K562 (cell line): ENCODE measurements around the gene CADPS2. TPM values are rescaled to one million over a fixed set of nuclear protein-coding genes. Genes with fewer than 3 reads are reported as not detected.

Experiments
- ATAC-seq: fragments of 200-7000 bp; cut with Tn5 transposase; 3 replicates; pipeline ENCODE4 v1.9.1; 2020; ENCODE audit warnings: moderate library complexity
- BruUV-seq: library from RNA; stranded (reverse); fragments of 400-500 nt; replicated peaks from 2 replicates; lab custom pipeline; 2021; lab: Mats Ljungman, UMichigan
- CTCF ChIA-PET: fragments of 300-600 bp; formaldehyde crosslinking; extraction: SDS; loops from one replicate; lab custom pipeline; 2021; ENCODE audit warnings: low intra/inter-chr PET ratio; lab: Yijun Ruan, JAX
- POLR2A ChIA-PET: fragments of 300-600, 350-650 bp; sonication (Branson Sonifier 250); formaldehyde crosslinking; extraction: SDS; loops from one replicate; lab custom pipeline; 2021; ENCODE audit warnings: antibody characterized with exemption, inconsistent platforms; lab: Yijun Ruan, JAX
- DNase-seq, 4 experiments: peaks; one replicate each; pipeline versions ENCODE4 v3.0.0 to v3.0.0-alpha.2; 2011 to 2018; ENCODE audit warnings: low spot score in 3 of 4, mixed read lengths in 3 of 4; ENCODE audit errors: extremely low read depth in 1 of 4
- FAIRE-seq: peaks from 2 replicates; lab custom pipeline; 2011; peaks lifted over from hg19 to GRCh38; lab: Jason Lieb, UNC
- H2AFZ ChIP-seq: 2 replicates; pipeline ENCODE4 v1.6.0; 2011; ENCODE audit warnings: low read depth, low read length, control low read depth, inconsistent platforms
- H3K27ac ChIP-seq: fragments of 200-600 bp; 3 replicates; pipeline ENCODE4 v1.8.0; 2011; ENCODE audit warnings: low read depth, mild to moderate bottlenecking, control low read depth, inconsistent platforms, low read length, moderate library complexity, mixed read lengths; ENCODE audit errors: extremely low read depth
- H3K27me3 ChIP-seq, 2 experiments: fragments of 300-600 bp in 1 of 2; 2 replicates in 1 of 2; 3 replicates in 1 of 2; pipeline versions ENCODE4 v1.6.0 to v1.8.0; 2011; ENCODE audit warnings: inconsistent platforms in 2 of 2, low read length in 2 of 2, mild to moderate bottlenecking in 1 of 2, mixed read lengths in 1 of 2, moderate library complexity in 1 of 2; ENCODE audit not compliant: control insufficient read depth in 2 of 2, insufficient read depth in 2 of 2
- H3K36me3 ChIP-seq: fragments of 300-600 bp; 3 replicates; pipeline ENCODE4 v1.8.0; 2011; ENCODE audit warnings: mild to moderate bottlenecking, low read length, inconsistent platforms; ENCODE audit not compliant: control insufficient read depth, insufficient read depth
- H3K4me1 ChIP-seq, 2 experiments: fragments of 200-600 bp in 1 of 2; replicated peaks in 1 of 2; 2 replicates in 1 of 2; 3 replicates in 1 of 2; pipeline versions ENCODE4 v1.5.1 to v1.8.0; 2011; ENCODE audit warnings: inconsistent platforms in 2 of 2, low read length in 2 of 2, mild to moderate bottlenecking in 1 of 2, mixed read lengths in 1 of 2, moderate library complexity in 1 of 2; ENCODE audit not compliant: control insufficient read depth in 2 of 2, insufficient read depth in 2 of 2
- H3K4me2 ChIP-seq: 2 replicates; pipeline ENCODE4 v1.6.1; 2011; ENCODE audit warnings: low read length, control low read depth, inconsistent platforms, mixed read lengths; ENCODE audit not compliant: insufficient read depth
- H3K4me3 ChIP-seq: fragments of 200-600 bp; sonication (generic), shearing (Covaris generic); 2 replicates; pipeline ENCODE4 v1.5.1; 2016; ENCODE audit warnings: control low read depth, inconsistent platforms
- H3K79me2 ChIP-seq: fragments of 200-600 bp; 3 replicates; pipeline ENCODE4 v1.8.0; 2011; ENCODE audit warnings: low read length, inconsistent platforms; ENCODE audit not compliant: control insufficient read depth, insufficient read depth
- H3K9ac ChIP-seq, 2 experiments: 2 replicates each; pipeline versions ENCODE4 v1.6.0 to v1.6.1; 2011; ENCODE audit warnings: low read depth in 2 of 2, low read length in 2 of 2, control low read depth in 1 of 2, inconsistent platforms in 1 of 2, mild to moderate bottlenecking in 1 of 2, mixed read lengths in 1 of 2; ENCODE audit not compliant: insufficient read depth in 1 of 2
- H3K9me1 ChIP-seq: one replicate; pipeline ENCODE4 v1.6.0; 2011; ENCODE audit warnings: inconsistent platforms, mild to moderate bottlenecking, low read length, moderate library complexity; ENCODE audit not compliant: control insufficient read depth, insufficient read depth
- H3K9me3 ChIP-seq: replicated peaks from 2 replicates; pipeline ENCODE4 v1.5.1; 2011; ENCODE audit warnings: low read depth, low read length, inconsistent platforms; ENCODE audit not compliant: control insufficient read depth, insufficient read depth
- H4K20me1 ChIP-seq: replicated peaks from 2 replicates; pipeline ENCODE4 v1.6.1; 2011; ENCODE audit warnings: low read length, inconsistent platforms, mixed read lengths; ENCODE audit not compliant: control insufficient read depth, insufficient read depth
- DIDO1 ChIP-seq: fragments of 450-650 bp; IDR thresholded peaks from 2 replicates; pipeline ENCODE4 v1.6.1; 2016; ENCODE audit warnings: low read depth, missing biosample characterization, missing genetic modification characterization
- DPF2 ChIP-seq: fragments of 450-650 bp; IDR thresholded peaks from 2 replicates; pipeline ENCODE4 v1.6.1; 2016
- ELF4 ChIP-seq: fragments of 450-650 bp; formaldehyde crosslinking; IDR thresholded peaks from 2 replicates; pipeline ENCODE4 v1.4.0; 2022; ENCODE audit warnings: missing genetic modification characterization
- HDAC1 ChIP-seq, 2 experiments: fragments of 450-650 bp; IDR thresholded peaks; 2 replicates each; pipeline ENCODE4 v1.6.1; 2016 to 2017; ENCODE audit warnings: inconsistent platforms in 1 of 2, mild to moderate bottlenecking in 1 of 2, moderate library complexity in 1 of 2
- HOXB6 ChIP-seq: fragments of 250-450 bp; sonication (Bioruptor Pico); IDR thresholded peaks from 2 replicates; pipeline ENCODE4 v1.5.1; 2022; ENCODE audit warnings: mild to moderate bottlenecking, borderline replicate concordance
- MYC ChIP-seq, 2 experiments: fragments of 250-450 bp in 1 of 2; sonication (Bioruptor Pico) in 1 of 2; IDR thresholded peaks; 2 replicates each; pipeline versions ENCODE4 v1.5.1 to v1.6.1; 2012 to 2021; ENCODE audit warnings: low read depth in 2 of 2, borderline replicate concordance in 1 of 2, improper control_type of control experiment in 1 of 2, low read length in 1 of 2, mild to moderate bottlenecking in 1 of 2, moderate library complexity in 1 of 2
- THRAP3 ChIP-seq: fragments of 450-650 bp; IDR thresholded peaks from 2 replicates; pipeline ENCODE4 v1.6.1; 2016; ENCODE audit warnings: mild to moderate bottlenecking, inconsistent platforms, borderline replicate concordance
- ZNF134 ChIP-seq: fragments of 250-450 bp; sonication (Bioruptor Pico); conservative IDR thresholded peaks from 2 replicates; pipeline ENCODE4 v1.4.0; 2020
- ZNF224 ChIP-seq: sonication (generic); formaldehyde crosslinking; IDR thresholded peaks from 2 replicates; pipeline ENCODE4 v1.8.0; 2022; ENCODE audit warnings: mild to moderate bottlenecking, missing genetic modification reagents
- ZNF408 ChIP-seq: fragments of 250-450 bp; sonication (Bioruptor Pico); IDR thresholded peaks from 2 replicates; pipeline ENCODE4 v1.4.0; 2020; ENCODE audit warnings: low read depth, mild to moderate bottlenecking, moderate library complexity
- WGBS: fragments of 100-300 bp; shearing (Covaris generic); methylation state at CpG from one replicate; pipeline ENCODE4 v1.1.6; 2016; ENCODE audit warnings: low coverage, mixed read lengths; ENCODE audit not compliant: insufficient coverage; ENCODE audit errors: missing lambda C conversion rate; 5-methylcytosine and 5-hydroxymethylcytosine counted together
- in situ Hi-C: fragments of 300-500 bp; cut with MboI; formaldehyde crosslinking; loops from 4 replicates; pipeline ENCODE4 v1.15.0; 2018; ENCODE audit warnings: inconsistent platforms, mixed read lengths
- intact Hi-C: fragments of 100-400 bp; cut with micrococcal nuclease; formaldehyde crosslinking; loops from 2 replicates; pipeline ENCODE4 v1.14.2; 2022
- polyA plus RNA-seq, 8 experiments: library from polyadenylated mRNA; depleted of rRNA in 4 of 8; stranded (reverse) in 5 of 8; unstranded in 3 of 8; fragments of >200 nt; fragmentation: Nextera tagmentation in 2 of 8; fragmentation: Illumina TruSeq in 1 of 8; extraction: Ambion mirVana in 2 of 8; extraction: Trizol in 1 of 8; gene quantifications; 2 replicates each; pipeline versions ENCODE4 v1.2.1 to v1.2.3, GENCODE V29; 2011 to 2014; ENCODE audit warnings: inconsistent platforms in 1 of 8, missing spikeins in 1 of 8
- total RNA-seq, 7 experiments: library from RNA; depleted of rRNA in 6 of 7; stranded (reverse); fragments of >200 nt in 6 of 7; fragmentation: Illumina TruSeq in 2 of 7; extraction: Trizol in 2 of 7; gene quantifications; 2 replicates each; pipeline versions ENCODE4 v1.2.1 to v1.2.3, GENCODE V29; 2011 to 2021; ENCODE audit warnings: low replicate concordance in 1 of 7
- TF ChIP-seq, protein P1 (sequence below), 2 experiments: fragments of 450-650 bp in 1 of 2; sonication (generic) in 1 of 2; formaldehyde crosslinking; conservative IDR thresholded peaks; 2 replicates each; pipeline versions ENCODE4 v1.4.0 to v1.8.1; 2020 to 2022; ENCODE audit warnings: mild to moderate bottlenecking in 1 of 2, missing genetic modification reagents in 1 of 2
- TF ChIP-seq, protein P2 (sequence below): fragments of 150-350 bp; conservative IDR thresholded peaks from 2 replicates; pipeline ENCODE4 v1.6.1; 2014; ENCODE audit warnings: low read length

Gene CADPS2
- total and polyA plus RNA-seq, 9 of the 15 experiments (the other 6 are each of a cell fraction or from before 2014, with no cell fraction given) = 0.03 to 0.14 (median 0.04) TPM; not detected in 1

DNA sequence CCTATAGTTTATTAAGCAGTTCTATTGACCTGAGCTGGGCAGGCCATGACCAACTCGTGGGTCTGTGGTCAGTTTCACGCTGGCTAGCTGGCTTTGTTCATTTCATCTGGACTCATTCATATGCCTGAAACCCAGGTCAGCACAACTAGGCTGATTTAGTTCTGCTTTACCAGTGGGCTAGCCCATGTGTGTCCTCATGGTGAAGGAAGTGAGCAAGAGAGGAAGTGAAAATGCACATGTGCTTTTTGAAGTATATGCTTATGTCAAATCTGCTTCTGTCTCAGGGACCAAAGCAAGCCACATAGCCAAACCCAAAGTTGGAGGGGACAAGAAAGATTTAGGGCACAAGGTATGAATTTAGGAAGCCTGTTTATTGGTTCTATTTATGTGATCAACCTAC is 341.8 kb downstream of the CADPS2 start:
- no peaks in the 10 kb centered on the region for H3K4me1 ChIP-seq
- H3K4me3 ChIP-seq = no peak overlapping the region
- FAIRE-seq (no peak), DNase-seq (no peak), ATAC-seq (no peak)
- POLR2A ChIA-PET = no interaction called here
- CTCF ChIA-PET = no interaction called here
- H3K4me2 ChIP-seq = no peak overlapping the region
- H3K36me3 ChIP-seq = no peaks in the 10 kb centered on the region
- intact Hi-C loops = no loop called here
- H2AFZ ChIP-seq = no peak overlapping the region
- TF ChIP-seq THRAP3 = no peak
- no peak for TF ChIP-seq ZNF408 (CRISPR knock-in tag)
- TF ChIP-seq ZNF134 (CRISPR knock-in tag) = no peak
- TF ChIP-seq DPF2 = no peak
- no peak for TF ChIP-seq ZNF224 (CRISPR knock-in tag)
- TF ChIP-seq, protein P1, sequence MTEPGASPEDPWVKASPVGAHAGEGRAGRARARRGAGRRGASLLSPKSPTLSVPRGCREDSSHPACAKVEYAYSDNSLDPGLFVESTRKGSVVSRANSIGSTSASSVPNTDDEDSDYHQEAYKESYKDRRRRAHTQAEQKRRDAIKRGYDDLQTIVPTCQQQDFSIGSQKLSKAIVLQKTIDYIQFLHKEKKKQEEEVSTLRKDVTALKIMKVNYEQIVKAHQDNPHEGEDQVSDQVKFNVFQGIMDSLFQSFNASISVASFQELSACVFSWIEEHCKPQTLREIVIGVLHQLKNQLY (CRISPR knock-in tag; conservative IDR thresholded peaks at IDR 0.05) = no peak
- TF ChIP-seq DIDO1 (tag) = no peak
- TF ChIP-seq, protein P2, sequence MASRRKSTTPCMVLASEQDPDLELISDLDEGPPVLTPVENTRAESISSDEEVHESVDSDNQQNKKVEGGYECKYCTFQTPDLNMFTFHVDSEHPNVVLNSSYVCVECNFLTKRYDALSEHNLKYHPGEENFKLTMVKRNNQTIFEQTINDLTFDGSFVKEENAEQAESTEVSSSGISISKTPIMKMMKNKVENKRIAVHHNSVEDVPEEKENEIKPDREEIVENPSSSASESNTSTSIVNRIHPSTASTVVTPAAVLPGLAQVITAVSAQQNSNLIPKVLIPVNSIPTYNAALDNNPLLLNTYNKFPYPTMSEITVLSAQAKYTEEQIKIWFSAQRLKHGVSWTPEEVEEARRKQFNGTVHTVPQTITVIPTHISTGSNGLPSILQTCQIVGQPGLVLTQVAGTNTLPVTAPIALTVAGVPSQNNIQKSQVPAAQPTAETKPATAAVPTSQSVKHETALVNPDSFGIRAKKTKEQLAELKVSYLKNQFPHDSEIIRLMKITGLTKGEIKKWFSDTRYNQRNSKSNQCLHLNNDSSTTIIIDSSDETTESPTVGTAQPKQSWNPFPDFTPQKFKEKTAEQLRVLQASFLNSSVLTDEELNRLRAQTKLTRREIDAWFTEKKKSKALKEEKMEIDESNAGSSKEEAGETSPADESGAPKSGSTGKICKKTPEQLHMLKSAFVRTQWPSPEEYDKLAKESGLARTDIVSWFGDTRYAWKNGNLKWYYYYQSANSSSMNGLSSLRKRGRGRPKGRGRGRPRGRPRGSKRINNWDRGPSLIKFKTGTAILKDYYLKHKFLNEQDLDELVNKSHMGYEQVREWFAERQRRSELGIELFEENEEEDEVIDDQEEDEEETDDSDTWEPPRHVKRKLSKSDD = no peak
- no peak for TF ChIP-seq ELF4 (CRISPR knock-in tag)
- TF ChIP-seq MYC (IDR thresholded peaks at IDR 0.05; ENCODE audit: low read depth, low read length) = no peak
- no peak for TF ChIP-seq MYC (CRISPR knock-in tag; IDR thresholded peaks at IDR 0.05; ENCODE audit: borderline replicate concordance, low read depth)
- no peak for TF ChIP-seq HDAC1 (IDR thresholded peaks at IDR 0.05)
- no peak for TF ChIP-seq HOXB6 (CRISPR knock-in tag)
- no peaks in the 10 kb centered on the region for H3K79me2 ChIP-seq
- H3K9me3 ChIP-seq = no peaks in the 10 kb centered on the region
- no peaks in the 10 kb centered on the region for H3K9me1 ChIP-seq
- no peaks in the 10 kb centered on the region for H4K20me1 ChIP-seq
- BruUV-seq = no TSS peak
- 0% methylated on average over 2 of the region's 2 CpGs for WGBS
- in situ Hi-C loops = no loop called here
- H3K9ac ChIP-seq = no peak overlapping the region
- H3K27me3 ChIP-seq = no peaks in the 10 kb centered on the region
- no peak overlapping the region for H3K27ac ChIP-seq
